GM19035 (cell line): ENCODE measurements around the gene MESD.

ENCODE experiments used
- ATAC-seq: cut with Tn5 transposase; IDR thresholded peaks from one replicate; pipeline ENCODE4 v1.9.1; 2021; ENCODE audit not compliant: unreplicated experiment

The MESD gene

GRCh38 chr15:80940331-80940730 lies 49.3 kb downstream of the MESD start:
- no peak for ATAC-seq

GRCh38 chr15:80939216-80939615 lies 50.4 kb downstream of the MESD start:
- ATAC-seq = no peak

GRCh38 chr15:80937718-80938117 lies 51.9 kb downstream of the MESD start:
- ATAC-seq = no peak

- no peak for ATAC-seq
These were observed 53.1 kb downstream of the MESD start for GRCh38 chr15:80936288-80937078.

GRCh38 chr15:80934761-80935221 lies 54.8 kb downstream of the MESD start:
- ATAC-seq = no peak

- ATAC-seq = no peak
These were observed 56.6 kb downstream of the MESD start for GRCh38 chr15:80932989-80933388.

- ATAC-seq = no peak
These were observed 57.2 kb downstream of the MESD start for GRCh38 chr15:80932513-80932815.

- no peak for ATAC-seq
These were observed 57.7 kb downstream of the MESD start for GRCh38 chr15:80931721-80932512.

- no peak for ATAC-seq
These were observed 58.4 kb downstream of the MESD start for GRCh38 chr15:80931191-80931590.

GRCh38 chr15:80929689-80930088 lies 59.9 kb downstream of the MESD start:
- ATAC-seq = no peak

GRCh38 chr15:80929225-80929624 lies 60.4 kb downstream of the MESD start:
- no peak for ATAC-seq

- ATAC-seq = no peak
These were observed 63.5 kb downstream of the MESD start for GRCh38 chr15:80926126-80926525.

GRCh38 chr15:80925597-80926059 lies 64.0 kb downstream of the MESD start:
- ATAC-seq = no peak

GRCh38 chr15:80924278-80924677 lies 65.3 kb downstream of the MESD start:
- no peak for ATAC-seq

- ATAC-seq = no peak
These were observed 66.0 kb downstream of the MESD start for GRCh38 chr15:80923668-80924067.

GRCh38 chr15:80921736-80922410 lies 67.7 kb downstream of the MESD start:
- no peak for ATAC-seq

- ATAC-seq = no peak
These were observed 69.3 kb downstream of the MESD start for GRCh38 chr15:80920271-80920699.

- no peak for ATAC-seq
These were observed 71.3 kb downstream of the MESD start for GRCh38 chr15:80918196-80918783.

GRCh38 chr15:80916056-80916455 lies 73.6 kb downstream of the MESD start:
- ATAC-seq = no peak

- ATAC-seq = no peak
These were observed 74.1 kb downstream of the MESD start for GRCh38 chr15:80915472-80915871.

GRCh38 chr15:80913541-80913940 lies 76.1 kb downstream of the MESD start:
- ATAC-seq = no peak
